NCI-H82 treated with DMSO at 0.1 percent for 48 hours (cell line): ENCODE results near the gene TRPC4.

Source experiments
- DNase-seq: peaks from one replicate; lab custom pipeline; 2025; ENCODE audit not compliant: unreplicated experiment; lab: John Stamatoyannopoulos, UW

Gene TRPC4

GRCh38 chr13:37662624-37663023, 206.9 kb downstream of the TRPC4 start:
- no peak for DNase-seq

GRCh38 chr13:37657956-37658355, 211.6 kb downstream of the TRPC4 start:
- DNase-seq = no peak

DNA sequence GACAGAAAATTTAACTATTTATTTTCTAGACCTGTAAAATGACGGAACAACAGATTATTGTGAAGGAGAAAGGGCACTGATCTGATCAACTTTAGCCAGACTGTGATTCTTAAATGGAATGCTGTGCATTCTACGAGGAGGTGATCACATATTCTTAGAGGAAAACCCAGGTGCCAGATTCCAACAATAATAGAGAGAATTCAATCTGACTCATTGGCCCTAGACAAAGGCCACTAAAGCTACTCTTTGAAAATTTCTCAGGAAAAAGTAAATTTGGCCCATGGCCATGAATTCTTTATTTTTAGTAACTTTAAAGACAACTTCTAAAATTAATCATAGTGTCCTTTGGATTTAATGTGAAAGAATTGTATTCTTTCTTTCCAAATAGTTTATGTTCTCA, 212.4 kb downstream of the TRPC4 start:
- no peak for DNase-seq

GRCh38 chr13:37656247-37656940, 213.2 kb downstream of the TRPC4 start:
- no peak for DNase-seq

GRCh38 chr13:37652596-37652995, 217.0 kb downstream of the TRPC4 start:
- no peak for DNase-seq

- DNase-seq = no peak
These were observed 217.7 kb downstream of the TRPC4 start for GRCh38 chr13:37651891-37652290.

- DNase-seq = no peak
These were observed 221.0 kb downstream of the TRPC4 start for GRCh38 chr13:37648609-37649008.

DNA sequence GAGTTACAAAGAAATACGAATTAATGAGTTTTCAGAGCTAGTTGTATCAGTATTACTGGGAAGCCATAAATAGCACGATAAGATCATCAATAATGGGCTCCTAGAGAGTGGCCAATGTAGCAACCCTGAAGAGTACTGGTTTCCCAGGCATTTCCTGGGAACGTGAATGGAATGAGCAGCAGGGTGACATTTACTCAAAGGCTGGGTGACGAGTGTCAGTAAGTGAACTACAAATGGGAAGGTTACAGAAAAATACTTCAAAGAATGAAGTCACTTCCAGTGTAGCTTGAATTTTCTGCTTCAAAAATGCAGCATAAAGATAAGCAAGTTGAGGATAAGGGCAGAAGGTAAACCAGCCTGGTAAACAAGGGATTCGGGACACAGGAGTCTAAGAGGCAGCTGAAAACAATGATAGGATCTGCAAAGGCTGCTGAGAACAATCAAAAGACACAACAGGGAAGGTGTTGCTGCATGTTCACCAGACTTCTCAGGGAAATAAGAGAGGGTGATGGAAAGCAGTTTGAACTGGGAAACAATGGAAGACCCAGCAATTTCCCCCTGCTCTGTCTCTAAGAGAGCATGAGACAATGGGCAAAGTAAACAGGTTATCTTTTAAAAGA, 222.4 kb downstream of the TRPC4 start:
- no peak for DNase-seq

- no peak for DNase-seq
These were observed 223.0 kb downstream of the TRPC4 start for GRCh38 chr13:37646531-37646930.

GRCh38 chr13:37645181-37645740, 224.3 kb downstream of the TRPC4 start:
- DNase-seq = no peak

GRCh38 chr13:37641391-37641790, 228.2 kb downstream of the TRPC4 start:
- DNase-seq = no peak

DNA sequence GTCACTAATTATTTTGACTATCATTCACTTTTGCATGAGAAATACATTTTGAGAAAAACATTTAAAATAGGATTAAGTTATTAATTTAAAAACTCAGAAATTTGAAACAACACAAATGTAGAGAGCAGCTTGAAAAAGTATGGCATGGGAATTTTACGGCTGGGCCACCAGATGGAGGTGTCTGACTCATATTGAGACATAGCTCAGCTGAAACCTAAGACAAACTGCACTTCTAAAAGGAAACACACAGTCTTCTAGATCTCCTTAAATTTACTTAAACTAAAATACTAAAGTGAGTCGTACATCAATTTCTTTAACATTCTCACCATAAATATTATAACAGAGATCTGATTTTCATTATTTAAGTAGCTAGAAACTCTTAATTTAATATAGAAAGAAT, 229.1 kb downstream of the TRPC4 start:
- peak; percentile 35 for DNase-seq

DNA sequence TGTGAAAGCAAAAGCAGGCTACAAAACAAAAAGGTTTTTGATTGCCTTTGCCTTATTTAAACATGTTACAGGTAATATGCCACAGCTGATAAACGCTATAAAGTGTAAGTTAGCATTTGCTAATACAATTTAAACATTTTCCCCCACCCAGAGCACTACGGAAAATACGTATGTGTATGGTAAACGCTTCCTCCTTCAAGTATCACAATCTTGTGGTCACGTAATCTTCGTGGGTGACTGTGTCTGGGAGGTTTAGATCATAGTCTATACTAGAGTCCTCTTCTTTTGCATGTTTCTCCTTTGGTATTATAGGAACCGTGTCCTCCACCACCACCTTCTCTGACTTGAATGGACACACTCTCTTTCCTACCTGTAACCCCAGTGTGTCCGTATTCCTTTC, 232.9 kb downstream of the TRPC4 start:
- no peak for DNase-seq

DNA sequence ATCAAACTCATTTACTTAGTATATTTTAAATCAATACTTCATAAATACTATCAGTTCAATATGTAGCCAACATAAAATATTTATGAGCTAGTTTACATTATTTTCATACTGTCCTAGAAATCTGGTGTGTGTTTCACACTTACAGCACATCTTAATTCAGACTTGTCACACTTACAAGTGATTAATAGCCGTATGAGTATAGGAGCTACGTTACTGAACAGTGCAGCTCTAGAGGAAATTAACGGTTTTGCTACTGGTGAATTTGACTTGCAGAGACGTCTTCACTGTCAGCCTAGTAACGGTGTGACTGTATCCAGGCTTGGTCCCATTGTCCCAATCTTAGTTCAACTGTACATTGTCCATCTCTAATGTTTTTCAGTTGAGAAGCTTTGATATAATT, 237.3 kb downstream of the TRPC4 start:
- DNase-seq = no peak

DNA sequence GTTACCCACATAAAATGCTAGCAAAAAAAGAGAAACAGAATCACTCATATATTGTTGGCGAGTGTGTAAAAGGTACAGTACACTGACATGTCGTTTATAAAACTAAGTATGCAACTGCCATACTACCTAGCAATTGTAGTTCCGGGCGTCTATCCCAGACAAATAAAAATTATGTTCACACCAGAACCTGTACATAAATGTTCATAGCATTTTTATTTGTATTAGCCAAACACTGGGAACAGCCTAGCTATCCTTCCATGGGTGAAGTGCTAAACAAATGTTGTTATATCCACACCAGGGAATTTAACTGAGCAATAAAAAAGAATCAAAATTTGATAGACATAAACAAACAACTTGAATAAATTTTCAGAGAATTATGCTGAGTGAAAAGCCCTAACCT, 242.1 kb downstream of the TRPC4 start:
- DNase-seq = no peak

GRCh38 chr13:37621811-37622361, 247.7 kb downstream of the TRPC4 start:
- no peak for DNase-seq

DNA sequence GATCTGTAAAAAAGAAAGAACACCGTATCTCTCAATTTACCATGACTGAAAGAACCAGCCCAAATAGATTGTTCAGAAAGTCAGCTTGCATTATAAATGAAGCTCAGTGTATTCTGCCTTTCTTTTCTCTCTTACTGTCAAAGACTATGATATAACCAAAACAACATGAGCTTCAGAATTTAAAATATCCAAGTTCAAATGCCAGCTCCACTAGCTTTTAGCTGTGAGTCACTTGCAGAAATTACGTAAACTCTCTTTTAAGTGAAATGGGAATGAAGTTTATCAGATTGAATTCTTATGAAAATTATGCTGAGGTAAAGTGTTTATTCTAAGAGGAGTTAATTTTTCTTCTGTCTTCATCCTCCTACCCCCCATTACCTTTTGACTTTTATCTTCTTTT, 251.0 kb downstream of the TRPC4 start:
- DNase-seq = no peak

- no peak for DNase-seq
These were observed 252.4 kb downstream of the TRPC4 start for GRCh38 chr13:37617173-37617572.

DNA sequence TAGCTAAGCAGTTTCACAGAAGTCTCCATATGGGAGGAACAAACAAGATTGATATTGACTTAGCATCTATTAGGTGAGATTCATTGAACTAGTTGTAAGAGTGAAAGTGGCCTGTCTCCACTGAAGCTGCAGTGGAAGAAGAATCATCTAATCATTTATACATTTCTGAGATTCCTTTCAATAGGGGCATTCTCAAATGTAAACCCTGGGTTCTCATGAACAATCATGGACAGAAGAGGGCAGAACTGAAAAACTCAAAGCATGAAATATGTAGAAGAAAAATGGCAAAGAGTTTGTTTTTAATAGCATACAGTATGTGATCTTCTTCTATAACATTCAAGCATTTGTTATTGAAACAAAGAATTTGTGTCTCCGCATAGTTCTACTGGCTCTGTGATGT, 253.4 kb downstream of the TRPC4 start:
- DNase-seq = no peak

GRCh38 chr13:37615276-37615675, 254.3 kb downstream of the TRPC4 start:
- no peak for DNase-seq

DNA sequence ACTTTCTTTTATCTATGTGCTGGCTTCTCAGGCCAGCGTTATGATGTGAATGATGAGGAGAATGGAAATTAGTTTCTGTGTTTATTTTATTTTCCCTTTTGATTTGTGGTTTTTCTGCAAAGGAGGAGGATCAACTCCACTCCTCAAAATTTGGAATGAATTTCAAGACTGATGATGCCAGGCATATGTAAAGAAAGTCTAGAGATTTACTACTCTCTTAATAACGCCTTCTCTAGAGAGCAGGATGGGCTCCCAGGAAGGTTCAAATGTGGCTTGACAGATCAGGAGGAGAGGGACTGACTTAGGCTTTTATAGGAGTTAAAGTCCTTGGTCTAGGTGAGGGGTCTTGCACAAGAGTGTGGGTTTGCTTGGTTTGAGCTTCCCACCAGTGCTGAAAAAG, 255.9 kb downstream of the TRPC4 start:
- DNase-seq = no peak

DNA sequence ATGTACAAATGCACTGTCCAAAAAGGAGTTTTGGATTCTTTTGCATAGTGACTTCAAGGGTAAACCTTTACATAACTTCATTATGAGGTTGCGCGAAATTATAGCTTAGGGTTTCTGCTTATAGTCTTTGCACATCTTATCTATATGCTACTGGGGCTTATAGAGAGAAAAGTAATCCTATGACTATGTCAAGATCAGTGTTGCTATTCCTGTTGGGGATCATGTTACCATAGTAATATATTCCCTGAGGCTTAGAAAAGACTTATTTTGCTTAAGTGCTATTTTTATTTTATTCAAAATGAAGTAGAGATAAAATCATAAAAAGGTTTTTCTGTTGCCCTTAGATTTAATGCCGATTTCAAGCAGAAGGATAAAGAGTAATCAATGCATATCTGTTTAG, 256.3 kb downstream of the TRPC4 start:
- no peak for DNase-seq
